Ishikawa (cell line): ENCODE data around the gene NR2F1-AS1.

Experiments
- CEBPB ChIP-seq: IDR thresholded peaks from 2 replicates; pipeline ENCODE4 v1.6.1; 2012
- CREB1 ChIP-seq: IDR thresholded peaks from 2 replicates; pipeline ENCODE4 v1.6.1; 2012; ENCODE audit warnings: low read depth
- EGR1 ChIP-seq: IDR thresholded peaks from 2 replicates; pipeline ENCODE4 v1.6.1; 2012
- EP300 ChIP-seq: IDR thresholded peaks from 2 replicates; pipeline ENCODE4 v1.6.1; 2012; ENCODE audit warnings: borderline replicate concordance
- FOXM1 ChIP-seq: IDR thresholded peaks from 2 replicates; pipeline ENCODE4 v1.6.1; 2012; ENCODE audit warnings: low read depth, borderline replicate concordance
- NFIC ChIP-seq: IDR thresholded peaks from 2 replicates; pipeline ENCODE4 v1.6.1; 2012
- RAD21 ChIP-seq: IDR thresholded peaks from 2 replicates; pipeline ENCODE4 v1.6.1; 2012; ENCODE audit warnings: low read depth
- TAF1 ChIP-seq: IDR thresholded peaks from 2 replicates; pipeline ENCODE4 v1.6.1; 2012; ENCODE audit warnings: low read depth, mild to moderate bottlenecking
- TCF12 ChIP-seq: IDR thresholded peaks from 2 replicates; pipeline ENCODE4 v1.6.1; 2012; ENCODE audit warnings: low read depth
- TEAD4 ChIP-seq: IDR thresholded peaks from 2 replicates; pipeline ENCODE4 v1.6.1; 2012
- USF1 ChIP-seq: IDR thresholded peaks from 2 replicates; pipeline ENCODE4 v1.6.1; 2012
- YY1 ChIP-seq: IDR thresholded peaks from 2 replicates; pipeline ENCODE4 v1.6.1; 2012; ENCODE audit warnings: low read depth
- ZBTB7A ChIP-seq: IDR thresholded peaks from 2 replicates; pipeline ENCODE4 v1.6.1; 2012; ENCODE audit warnings: low read depth
- TF ChIP-seq, protein P1 (sequence below): IDR thresholded peaks from 2 replicates; pipeline ENCODE4 v1.6.1; 2012; ENCODE audit warnings: low read depth, mild to moderate bottlenecking
- TF ChIP-seq, protein P2 (sequence below): IDR thresholded peaks from 2 replicates; pipeline ENCODE4 v1.6.1; 2012

NR2F1-AS1 gene

DNA sequence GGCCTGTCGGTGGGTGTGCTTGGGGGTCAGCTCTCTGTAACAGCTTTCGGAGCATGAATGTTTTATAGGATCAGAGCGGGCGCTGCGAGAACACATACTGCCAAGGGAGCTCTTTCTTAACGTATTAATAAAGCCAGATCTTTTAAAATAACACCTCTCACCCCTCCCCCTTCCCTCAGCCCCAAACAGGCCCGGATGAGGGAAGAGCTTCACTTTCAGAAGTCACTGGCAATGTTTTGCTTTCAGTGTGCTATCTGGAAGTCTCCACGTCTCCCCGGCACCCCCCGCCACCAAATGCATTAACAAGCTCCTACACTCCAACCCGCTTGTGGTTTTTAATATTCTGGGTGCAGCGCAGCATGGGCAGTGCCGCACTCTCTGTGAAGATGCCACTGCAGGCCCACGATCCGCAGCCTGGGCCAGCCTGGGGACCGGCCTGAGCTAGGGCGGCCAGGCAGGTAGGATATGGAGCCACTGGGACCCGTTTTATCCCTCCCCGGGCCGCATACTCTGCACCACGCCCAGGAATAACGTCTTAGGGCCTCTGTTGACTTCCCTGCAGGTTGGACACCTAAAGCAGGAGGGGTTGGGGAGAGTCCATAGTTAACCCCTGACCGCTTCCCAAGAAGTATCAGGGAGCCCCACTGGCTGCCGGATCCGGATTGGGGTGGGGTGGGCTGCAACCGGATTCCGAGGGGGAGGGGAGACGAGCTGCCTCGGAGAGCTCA lies 14.6 kb upstream of the NR2F1-AS1 start:
- TF ChIP-seq EGR1 (no peak), ZBTB7A (no peak), TCF12 (no peak), CREB1 (no peak), NFIC (no peak), CEBPB (no peak), TAF1 (no peak), FOXM1 (no peak)
- TF ChIP-seq, protein P1, sequence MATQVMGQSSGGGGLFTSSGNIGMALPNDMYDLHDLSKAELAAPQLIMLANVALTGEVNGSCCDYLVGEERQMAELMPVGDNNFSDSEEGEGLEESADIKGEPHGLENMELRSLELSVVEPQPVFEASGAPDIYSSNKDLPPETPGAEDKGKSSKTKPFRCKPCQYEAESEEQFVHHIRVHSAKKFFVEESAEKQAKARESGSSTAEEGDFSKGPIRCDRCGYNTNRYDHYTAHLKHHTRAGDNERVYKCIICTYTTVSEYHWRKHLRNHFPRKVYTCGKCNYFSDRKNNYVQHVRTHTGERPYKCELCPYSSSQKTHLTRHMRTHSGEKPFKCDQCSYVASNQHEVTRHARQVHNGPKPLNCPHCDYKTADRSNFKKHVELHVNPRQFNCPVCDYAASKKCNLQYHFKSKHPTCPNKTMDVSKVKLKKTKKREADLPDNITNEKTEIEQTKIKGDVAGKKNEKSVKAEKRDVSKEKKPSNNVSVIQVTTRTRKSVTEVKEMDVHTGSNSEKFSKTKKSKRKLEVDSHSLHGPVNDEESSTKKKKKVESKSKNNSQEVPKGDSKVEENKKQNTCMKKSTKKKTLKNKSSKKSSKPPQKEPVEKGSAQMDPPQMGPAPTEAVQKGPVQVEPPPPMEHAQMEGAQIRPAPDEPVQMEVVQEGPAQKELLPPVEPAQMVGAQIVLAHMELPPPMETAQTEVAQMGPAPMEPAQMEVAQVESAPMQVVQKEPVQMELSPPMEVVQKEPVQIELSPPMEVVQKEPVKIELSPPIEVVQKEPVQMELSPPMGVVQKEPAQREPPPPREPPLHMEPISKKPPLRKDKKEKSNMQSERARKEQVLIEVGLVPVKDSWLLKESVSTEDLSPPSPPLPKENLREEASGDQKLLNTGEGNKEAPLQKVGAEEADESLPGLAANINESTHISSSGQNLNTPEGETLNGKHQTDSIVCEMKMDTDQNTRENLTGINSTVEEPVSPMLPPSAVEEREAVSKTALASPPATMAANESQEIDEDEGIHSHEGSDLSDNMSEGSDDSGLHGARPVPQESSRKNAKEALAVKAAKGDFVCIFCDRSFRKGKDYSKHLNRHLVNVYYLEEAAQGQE = no peak
- TF ChIP-seq, protein P2, sequence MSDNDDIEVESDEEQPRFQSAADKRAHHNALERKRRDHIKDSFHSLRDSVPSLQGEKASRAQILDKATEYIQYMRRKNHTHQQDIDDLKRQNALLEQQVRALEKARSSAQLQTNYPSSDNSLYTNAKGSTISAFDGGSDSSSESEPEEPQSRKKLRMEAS = no peak

DNA sequence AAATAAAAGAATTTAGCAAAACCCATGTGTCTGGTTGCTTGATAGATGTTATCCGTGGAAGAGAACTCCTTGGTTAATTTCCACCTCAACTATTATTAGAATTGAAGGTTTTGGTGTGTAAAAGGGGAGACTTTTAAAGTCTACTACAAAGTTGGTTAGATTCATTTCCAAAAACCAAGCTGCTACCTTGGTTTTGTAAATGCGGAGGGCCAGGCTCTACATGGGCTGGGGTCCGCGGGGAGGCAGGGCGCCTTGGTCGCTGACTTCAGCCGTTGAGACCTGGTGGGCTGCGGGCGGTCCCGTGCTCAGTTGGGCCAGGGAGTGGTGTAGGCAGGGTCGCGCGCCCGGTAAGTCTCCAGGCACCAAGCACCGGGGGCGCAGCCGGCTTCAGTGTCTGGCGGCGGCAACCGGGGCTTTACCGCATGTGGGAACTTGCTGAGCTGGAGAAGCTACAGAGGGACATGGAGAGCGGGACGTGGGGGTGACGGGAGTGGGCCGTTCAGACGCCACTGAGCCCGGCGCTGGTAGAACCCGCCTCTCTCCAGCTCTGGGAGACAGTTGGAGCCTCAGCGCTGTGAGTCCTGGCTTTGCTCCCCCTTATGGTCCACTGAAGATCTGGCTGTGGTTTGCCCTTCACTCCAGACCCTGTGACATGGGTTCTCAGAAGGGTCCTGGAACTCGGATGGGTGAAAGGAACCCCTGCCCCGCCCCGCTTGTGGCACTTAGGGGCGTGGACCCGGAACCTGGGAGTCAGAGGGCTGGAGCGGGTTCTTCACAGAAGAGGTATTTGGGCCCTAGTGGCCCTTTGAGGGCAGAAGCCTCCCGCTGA lies 13.8 kb upstream of the NR2F1-AS1 start:
- TF ChIP-seq, protein P2 = no peak
- no peak for TF ChIP-seq YY1
- TF ChIP-seq CEBPB = no peak
- TF ChIP-seq TAF1 = no peak
- no peak for TF ChIP-seq FOXM1

DNA sequence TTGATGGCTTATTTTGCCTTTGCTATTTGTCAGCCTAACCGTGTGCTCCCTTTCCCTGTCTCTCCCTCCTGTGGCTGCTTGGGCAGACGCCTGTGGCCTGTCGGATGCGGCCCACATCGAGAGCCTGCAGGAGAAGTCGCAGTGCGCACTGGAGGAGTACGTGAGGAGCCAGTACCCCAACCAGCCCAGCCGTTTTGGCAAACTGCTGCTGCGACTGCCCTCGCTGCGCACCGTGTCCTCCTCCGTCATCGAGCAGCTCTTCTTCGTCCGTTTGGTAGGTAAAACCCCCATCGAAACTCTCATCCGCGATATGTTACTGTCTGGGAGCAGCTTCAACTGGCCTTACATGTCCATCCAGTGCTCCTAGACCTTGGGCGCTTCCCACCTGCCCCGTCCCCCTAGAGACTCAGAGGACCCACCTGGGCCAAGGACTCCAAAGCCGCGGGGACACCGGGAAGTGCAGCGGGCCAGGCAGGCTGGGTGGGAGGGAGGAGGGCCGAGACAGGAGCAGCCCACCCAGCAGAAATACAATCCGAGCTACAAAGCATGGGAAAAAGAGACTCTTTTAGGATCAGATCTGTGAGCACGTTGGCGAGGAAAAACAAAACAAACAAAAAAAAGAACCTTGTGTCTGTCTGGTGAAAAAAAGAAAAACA lies 12.6 kb upstream of the NR2F1-AS1 start:
- no peak for TF ChIP-seq CEBPB
- no peak for TF ChIP-seq ZBTB7A
- TF ChIP-seq YY1 = no peak
- no peak for TF ChIP-seq RAD21
- TF ChIP-seq EGR1 = no peak
- TF ChIP-seq, protein P1 = no peak
- TF ChIP-seq TEAD4 = no peak
- no peak for TF ChIP-seq FOXM1
- TF ChIP-seq TAF1 = no peak
- no peak for TF ChIP-seq CREB1
- TF ChIP-seq EP300 = no peak
- TF ChIP-seq NFIC = no peak
- TF ChIP-seq TCF12 = no peak
- no peak for TF ChIP-seq USF1

- TF ChIP-seq CREB1 = no peak
- TF ChIP-seq CEBPB = no peak
- no peak for TF ChIP-seq ZBTB7A
- TF ChIP-seq, protein P2 = no peak
- TF ChIP-seq EP300 = no peak
- TF ChIP-seq RAD21 = no peak
- TF ChIP-seq NFIC = no peak
- TF ChIP-seq, protein P1 = no peak
- TF ChIP-seq YY1 = no peak
Observed at GRCh38 chr5:93592883-93593282, 11.9 kb upstream of the NR2F1-AS1 start.
